Urinary bladder (tissue), 4 donors: ENCODE measurements around the gene PEX13. TPM values are rescaled to one million over a fixed set of nuclear protein-coding genes. Genes with fewer than 3 reads are reported as not detected.
"Not testable (repeated sequence)": the region's sequence is repeated elsewhere in the genome, so short reads cannot be mapped to it uniquely, and the experiment has no call there.

ENCODE experiments used
- DNase-seq: peaks from one replicate; pipeline ENCODE4 v3.0.0-alpha.2; 2015; ENCODE audit errors: extremely low spot score
- H3K27ac ChIP-seq: one replicate; pipeline ENCODE4 v1.5.1; 2013; ENCODE audit warnings: low read depth, mild to moderate bottlenecking, moderate library complexity
- H3K36me3 ChIP-seq: one replicate; pipeline ENCODE4 v1.6.1; 2013; ENCODE audit warnings: mild to moderate bottlenecking, moderate library complexity; ENCODE audit not compliant: insufficient read depth
- H3K4me1 ChIP-seq: one replicate; pipeline ENCODE4 v1.6.1; 2013; ENCODE audit warnings: mild to moderate bottlenecking, moderate library complexity; ENCODE audit not compliant: insufficient read depth
- H3K4me3 ChIP-seq: one replicate; pipeline ENCODE4 v1.5.1; 2013; ENCODE audit warnings: low read depth, low read length
- WGBS: extraction: QIAGEN DNeasy Blood & Tissue Kit; methylation state at CpG from one replicate; pipeline ENCODE4 v1.1.7; 2013; 5-methylcytosine and 5-hydroxymethylcytosine counted together
- polyA plus RNA-seq: library from polyadenylated mRNA; stranded (reverse); fragments of 200-250 nt; gene quantifications from one replicate; pipeline ENCODE4 v1.2.3, GENCODE V29; 2013
- total RNA-seq: library from RNA; depleted of rRNA; stranded (reverse); fragments of >200 nt; gene quantifications from one replicate; pipeline ENCODE4 v1.2.3, GENCODE V29; 2014
- donor health status: healthy with polysubstance abuse.
- donor health status: healthy.

Gene PEX13
- 53.6 TPM for total RNA-seq
- 12.9 TPM for polyA plus RNA-seq

GRCh38 chr2:61017556-61018317 lies at the start of gene PEX13, which contains the start of gene PUS10:
Gene PEX13, plus strand, starts transcription at chr2:61017720. Its CDS starts 40 bp downstream, at chr2:61017760.
Gene PUS10, minus strand, starts transcription at chr2:61018255. Its CDS starts 6,365 bp downstream, at chr2:61011890.
- Histone ChIP-seq H3K4me3 (peak within 1 kb of the TSS; percentile 80), H3K27ac (peak within 1 kb of the TSS; percentile 77), H3K4me1 (no peaks in the 10 kb centered on the region), H3K36me3 (no peaks in the 10 kb centered on the region)
- WGBS: under 1% methylated on average over 39 of the region's 39 CpGs
- DNase-seq: peak; percentile 14

- 94% methylated on average over 32 of the region's 32 CpGs for WGBS
- Histone ChIP-seq H3K36me3 (no peaks in the 10 kb centered on the region), H3K4me3 (no peak overlapping the region), H3K4me1 (no peaks in the 10 kb centered on the region), H3K27ac (no peak overlapping the region)
- DNase-seq: no peak
These were observed 44.4 kb upstream of the PEX13 start for GRCh38 chr2:60972889-60973656.

- Histone ChIP-seq H3K4me1 (no peaks in the 10 kb centered on the region), H3K4me3 (no peak overlapping the region), H3K36me3 (no peaks in the 10 kb centered on the region), H3K27ac (no peak overlapping the region)
- DNase-seq: no peak
- WGBS: 76% methylated on average over 5 of the region's 5 CpGs
These were observed 43.8 kb upstream of the PEX13 start for GRCh38 chr2:60973705-60974104.

DNA sequence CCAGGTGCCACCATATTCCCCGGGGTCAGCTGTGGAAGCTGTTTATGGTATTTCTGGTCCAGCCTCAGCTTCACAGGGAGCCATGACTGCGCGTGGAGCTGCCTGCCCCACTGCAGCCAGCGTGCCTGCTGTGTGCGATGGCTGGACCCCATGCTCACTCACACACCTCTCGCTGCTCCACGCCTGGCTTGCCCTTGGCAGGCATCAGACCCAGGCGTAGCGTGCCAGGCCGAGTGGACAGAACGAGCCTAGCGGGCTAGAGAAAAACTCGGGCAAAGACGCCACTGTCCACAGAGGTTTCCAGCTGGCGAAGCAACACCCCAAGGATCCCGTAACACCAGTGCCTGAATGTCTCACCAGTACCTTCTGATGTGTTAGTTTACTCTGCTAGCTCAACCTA lies 42.9 kb upstream of the PEX13 start:
- no peak overlapping the region for H3K27ac ChIP-seq
- H3K4me1 ChIP-seq: no peaks in the 10 kb centered on the region
- DNase-seq: no peak
- 97% methylated on average over 16 of the region's 16 CpGs for WGBS
- no peak overlapping the region for H3K4me3 ChIP-seq
- H3K36me3 ChIP-seq: no peaks in the 10 kb centered on the region

DNA sequence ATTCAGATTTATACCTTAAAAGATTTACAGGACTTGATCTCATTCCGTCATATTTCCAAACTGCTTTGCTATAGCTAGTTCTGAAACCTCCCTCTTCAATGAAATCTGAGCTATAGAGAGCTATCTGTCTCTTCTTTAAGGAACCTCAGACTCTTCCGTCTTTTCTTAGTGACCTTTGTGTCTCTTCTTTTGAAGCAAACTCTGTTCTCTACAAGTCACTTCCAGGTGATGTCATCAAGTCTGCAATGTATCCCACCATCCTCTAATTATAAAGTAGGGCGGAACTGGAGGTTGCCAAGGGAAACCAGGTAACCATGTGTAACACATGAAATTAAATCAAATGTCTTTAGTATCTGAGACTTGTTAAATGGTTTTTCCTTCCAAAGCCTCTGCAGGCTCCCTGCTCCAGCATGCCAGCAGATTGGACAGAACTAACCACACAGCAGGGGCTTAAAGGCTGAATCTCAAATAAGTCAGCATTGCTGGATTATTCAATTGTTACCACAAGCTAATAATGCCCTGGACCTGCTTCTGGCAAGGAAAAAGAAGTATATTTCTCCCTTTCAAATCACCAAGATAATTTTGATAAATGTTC lies 41.2 kb upstream of the PEX13 start:
- Histone ChIP-seq H3K36me3 (no peaks in the 10 kb centered on the region), H3K27ac (no peak overlapping the region), H3K4me1 (no peaks in the 10 kb centered on the region), H3K4me3 (no peak overlapping the region)
- 73% methylated on average over 3 of the region's 3 CpGs for WGBS
- no peak for DNase-seq

- no peak overlapping the region for H3K27ac ChIP-seq
- no peak for DNase-seq
- no peaks in the 10 kb centered on the region for H3K4me1 ChIP-seq
- H3K36me3 ChIP-seq: no peaks in the 10 kb centered on the region
- H3K4me3 ChIP-seq: no peak overlapping the region
- WGBS: 59% methylated on average over 5 of the region's 5 CpGs
These were observed 40.5 kb upstream of the PEX13 start for GRCh38 chr2:60976875-60977561.

GRCh38 chr2:60977562-60977895 lies 40.0 kb upstream of the PEX13 start:
- no peak for DNase-seq
- no peak overlapping the region for H3K4me3 ChIP-seq
- H3K4me1 ChIP-seq: no peaks in the 10 kb centered on the region
- 68% methylated on average over 1 of the region's 1 CpG for WGBS
- H3K27ac ChIP-seq: no peak overlapping the region
- H3K36me3 ChIP-seq: no peaks in the 10 kb centered on the region

- Histone ChIP-seq H3K36me3 (no peaks in the 10 kb centered on the region), H3K4me1 (no peaks in the 10 kb centered on the region), H3K4me3 (no peak overlapping the region), H3K27ac (no peak overlapping the region)
- no peak for DNase-seq
- 85% methylated on average over 4 of the region's 4 CpGs for WGBS
These were observed 38.3 kb upstream of the PEX13 start for GRCh38 chr2:60979231-60979630.

- no peak overlapping the region for H3K4me3 ChIP-seq
- 74% methylated on average over 3 of the region's 3 CpGs for WGBS
- H3K27ac ChIP-seq: no peak overlapping the region
- no peaks in the 10 kb centered on the region for H3K36me3 ChIP-seq
- no peak for DNase-seq
- H3K4me1 ChIP-seq: no peaks in the 10 kb centered on the region
These were observed 37.3 kb upstream of the PEX13 start for GRCh38 chr2:60980071-60980815.

DNA sequence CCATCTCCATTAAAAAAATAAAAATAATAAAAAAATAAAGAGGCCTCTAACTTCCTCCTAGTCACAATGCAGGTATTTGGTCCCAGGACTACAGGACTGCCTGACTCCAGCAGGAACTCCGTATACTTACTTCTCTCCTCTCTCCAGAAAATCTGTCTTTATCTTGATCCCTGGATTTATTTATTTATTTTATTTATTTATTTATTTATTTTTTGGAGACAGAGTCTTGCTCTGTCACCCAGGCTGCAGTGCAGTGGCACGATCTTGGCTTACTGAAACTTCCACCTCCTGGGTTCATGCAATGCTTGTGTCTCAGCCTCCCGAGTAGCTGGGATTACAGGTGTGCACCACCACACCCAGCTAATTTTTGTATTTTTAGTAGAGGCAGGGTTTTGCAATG lies 35.5 kb upstream of the PEX13 start:
- WGBS: 95% methylated on average over 3 of the region's 3 CpGs
- not testable (repeated sequence) for H3K27ac ChIP-seq, H3K36me3 ChIP-seq, H3K4me3 ChIP-seq, H3K4me1 ChIP-seq, DNase-seq

DNA sequence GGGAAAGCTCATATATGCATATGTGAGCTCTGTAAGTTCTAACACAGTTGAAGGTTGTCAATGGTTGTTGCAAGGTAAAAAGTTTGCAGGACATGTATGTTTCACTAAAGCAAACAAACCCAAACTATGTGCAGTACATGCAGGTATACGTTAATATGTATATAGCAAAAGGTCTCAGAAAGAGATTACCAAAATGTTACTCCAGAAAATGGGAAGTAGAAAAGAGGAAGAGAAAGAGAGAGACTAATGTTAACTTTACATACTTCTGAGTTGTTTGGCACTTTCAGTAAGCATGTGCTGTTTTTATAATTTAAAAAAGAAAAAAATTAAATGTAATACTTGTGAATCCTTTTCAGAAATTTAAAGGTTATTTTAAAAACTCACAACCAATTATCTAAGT lies 32.8 kb upstream of the PEX13 start:
- Histone ChIP-seq H3K4me3 (no peak overlapping the region), H3K4me1 (no peaks in the 10 kb centered on the region), H3K36me3 (no peaks in the 10 kb centered on the region), H3K27ac (no peak overlapping the region)
- 77% methylated on average over 1 of the region's 1 CpG for WGBS
- no peak for DNase-seq

- no peak overlapping the region for H3K27ac ChIP-seq
- no peak overlapping the region for H3K4me3 ChIP-seq
- DNase-seq: no peak
- 75% methylated on average over 2 of the region's 2 CpGs for WGBS
- no peaks in the 10 kb centered on the region for H3K4me1 ChIP-seq
- H3K36me3 ChIP-seq: no peaks in the 10 kb centered on the region
These were observed 30.5 kb upstream of the PEX13 start for GRCh38 chr2:60987041-60987440.

DNA sequence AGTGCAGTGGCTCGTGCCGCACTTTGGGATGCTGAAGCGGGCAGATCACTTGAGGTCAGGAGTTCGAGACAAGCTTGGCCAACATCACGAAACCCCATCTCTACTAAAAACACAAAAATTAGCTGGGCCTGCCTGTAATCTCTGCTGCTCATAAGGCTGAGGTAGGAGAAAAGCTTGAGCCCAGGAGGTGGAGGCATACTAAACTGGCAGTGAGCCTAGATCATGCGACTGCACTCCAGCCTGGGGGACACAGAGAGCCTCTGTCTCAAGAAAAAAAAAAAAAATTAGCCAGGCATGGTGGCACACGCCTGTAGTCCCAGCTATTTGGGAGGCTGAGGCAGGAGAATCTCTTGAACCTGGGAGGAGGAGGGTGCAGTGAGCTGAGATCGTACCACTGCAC lies 29.9 kb upstream of the PEX13 start:
- H3K27ac ChIP-seq, H3K4me1 ChIP-seq, DNase-seq, H3K36me3 ChIP-seq, H3K4me3 ChIP-seq: not testable (repeated sequence)
- 91% methylated on average over 8 of the region's 8 CpGs for WGBS
